Measurements from ENCODE around the gene NWD2.
"Not testable (repeated sequence)": the region's sequence is repeated elsewhere in the genome, so short reads cannot be mapped to it uniquely, and the experiment has no call there.

Gene NWD2

GRCh38 chr4:37244583-37245390 is at the start of gene NWD2:
NWD2 (plus strand) TSS chr4:37244743; CDS start chr4:37245068, 325 bp downstream.
- no peak for DNase-seq (ENCODE audit: low spot score)

GRCh38 chr4:37197899-37198298 is 46.6 kb upstream of the NWD2 start:
- no peak for DNase-seq (ENCODE audit: low spot score)

- not testable (repeated sequence) for DNase-seq (ENCODE audit: low spot score)
Observed at GRCh38 chr4:37204740-37205139, 39.8 kb upstream of the NWD2 start.

GRCh38 chr4:37216209-37216608 is 28.3 kb upstream of the NWD2 start:
- no peak for DNase-seq (ENCODE audit: low spot score)

- no peak for DNase-seq (ENCODE audit: low spot score)
Observed at GRCh38 chr4:37219242-37219641, 25.3 kb upstream of the NWD2 start.

DNA sequence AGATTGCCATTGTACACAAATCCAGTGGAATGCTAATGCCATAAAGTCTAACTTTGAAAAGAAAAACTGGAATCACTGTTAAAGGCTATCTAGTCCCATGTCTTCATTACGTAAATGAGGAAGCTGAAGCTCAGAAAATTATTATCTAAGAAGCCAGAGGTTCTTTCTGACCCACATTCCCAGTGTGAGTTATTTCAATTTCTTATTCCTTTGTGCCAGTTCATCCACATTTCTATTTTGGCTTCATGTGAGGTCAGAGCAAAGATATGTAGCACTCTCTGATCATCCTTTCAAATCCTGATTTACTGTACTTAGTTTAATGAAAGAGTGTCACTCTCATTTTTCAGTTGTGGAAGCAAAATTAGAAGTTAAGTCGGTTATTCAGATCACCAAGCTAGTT is 24.6 kb upstream of the NWD2 start:
- DNase-seq (ENCODE audit: low spot score) = no peak

GRCh38 chr4:37220685-37221084 is 23.9 kb upstream of the NWD2 start:
- DNase-seq (ENCODE audit: low spot score) = no peak

DNA sequence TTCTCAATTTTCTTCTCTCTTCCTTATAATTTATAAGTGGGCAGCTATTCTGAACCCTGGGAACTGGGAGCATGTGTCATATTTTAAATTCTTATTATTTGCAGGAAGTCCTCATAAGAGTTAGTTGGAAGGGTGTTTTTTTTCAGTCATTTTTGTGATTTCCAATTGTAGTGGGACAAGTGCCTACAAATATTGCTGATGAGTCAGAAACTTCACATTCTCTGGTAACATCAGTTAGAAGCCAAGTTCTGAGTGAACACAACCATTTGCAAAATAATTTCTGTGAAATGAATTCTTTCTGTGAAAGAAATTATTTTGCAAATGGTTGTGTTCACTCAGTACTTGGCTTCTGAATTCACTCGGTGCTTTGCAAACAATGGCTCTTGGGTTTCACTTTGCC is 20.8 kb upstream of the NWD2 start:
- DNase-seq (ENCODE audit: low spot score) = no peak

GRCh38 chr4:37224854-37225253 is 19.7 kb upstream of the NWD2 start:
- DNase-seq (ENCODE audit: low spot score) = no peak

DNA sequence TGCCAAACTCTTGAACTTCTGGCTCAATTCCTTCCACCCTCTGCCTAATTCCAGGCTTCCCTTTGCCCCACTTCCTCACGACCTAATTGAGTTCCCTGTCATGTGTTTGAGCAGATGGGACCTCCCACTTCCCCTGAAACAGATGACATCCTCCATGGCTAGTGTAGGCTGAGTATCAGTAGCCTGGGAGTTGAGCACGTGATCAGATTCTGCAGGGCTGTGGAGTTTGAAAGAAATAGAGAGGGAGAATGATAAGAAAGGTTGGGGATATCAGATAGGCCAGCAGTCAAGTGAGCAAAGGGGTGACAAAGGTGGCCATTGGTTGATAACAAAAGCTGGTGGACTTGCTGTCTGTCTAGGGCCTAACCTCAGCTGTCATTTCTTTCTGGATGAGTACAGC is 18.8 kb upstream of the NWD2 start:
- no peak for DNase-seq (ENCODE audit: low spot score)

- DNase-seq (ENCODE audit: low spot score) = no peak
Observed at GRCh38 chr4:37232315-37232714, 12.2 kb upstream of the NWD2 start.

GRCh38 chr4:37236165-37236564 is 8.4 kb upstream of the NWD2 start:
- DNase-seq (ENCODE audit: low spot score) = no peak

- no peak for DNase-seq (ENCODE audit: low spot score)
Observed at GRCh38 chr4:37241647-37242046, 2.9 kb upstream of the NWD2 start.

DNA sequence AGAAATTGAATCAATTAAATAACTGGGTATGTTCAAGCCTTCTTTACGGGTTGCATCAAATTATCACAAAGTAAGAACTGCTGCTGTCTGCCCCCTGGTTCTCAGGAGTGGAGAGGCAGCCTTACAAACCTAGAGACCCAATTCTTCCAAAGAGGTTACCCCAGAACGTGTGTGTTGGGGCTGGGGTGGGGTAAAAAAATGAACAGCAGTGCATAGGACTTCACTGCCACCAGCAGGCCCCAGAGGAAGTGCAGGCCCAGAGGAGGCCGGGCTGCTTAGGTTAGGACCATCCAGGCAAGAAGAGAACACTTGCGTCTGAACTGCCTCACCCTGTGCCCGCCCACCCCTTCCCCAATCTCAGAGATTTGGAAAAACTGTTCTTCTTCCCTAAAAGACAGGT is 1.5 kb upstream of the NWD2 start:
- DNase-seq (ENCODE audit: low spot score) = no peak

- no peak for DNase-seq (ENCODE audit: low spot score)
Observed at GRCh38 chr4:37243722-37244582, 591 bp upstream of the NWD2 start.

DNA sequence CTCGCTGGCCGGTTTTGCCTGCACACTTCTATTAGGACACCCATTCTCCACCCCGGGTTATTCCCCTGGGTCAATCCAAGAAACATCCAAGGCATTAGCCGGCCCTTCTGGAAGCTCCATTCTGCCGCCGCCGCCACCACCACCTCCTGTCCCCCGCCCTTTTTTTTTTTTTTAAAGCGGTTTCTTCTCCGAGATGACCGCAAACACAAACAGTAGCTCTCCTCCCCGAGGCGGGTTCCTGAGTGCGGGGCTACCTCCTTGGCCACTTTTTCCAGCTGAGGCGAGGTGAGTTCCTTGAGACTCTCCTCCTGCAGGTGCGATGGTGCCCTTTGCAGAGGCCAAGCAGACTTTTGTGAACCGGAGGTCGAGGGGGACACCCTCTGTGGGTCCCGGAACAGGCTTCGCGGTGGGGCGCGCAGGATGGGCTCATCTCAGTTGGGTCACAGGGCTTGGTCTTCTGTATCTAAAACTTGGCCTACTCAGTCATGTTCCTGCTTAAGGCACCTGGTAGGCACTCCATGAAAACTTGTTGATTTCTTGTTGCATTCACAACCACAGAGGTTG is 930 bp downstream of the NWD2 start:
- no peak for DNase-seq (ENCODE audit: low spot score)

GRCh38 chr4:37246891-37247290 is 2.3 kb downstream of the NWD2 start:
- DNase-seq (ENCODE audit: low spot score) = no peak

- DNase-seq (ENCODE audit: low spot score) = no peak
Observed at GRCh38 chr4:37258221-37258620, 13.7 kb downstream of the NWD2 start.

GRCh38 chr4:37268319-37268718 is 23.8 kb downstream of the NWD2 start:
- no peak for DNase-seq (ENCODE audit: low spot score)

- DNase-seq (ENCODE audit: low spot score) = no peak
Observed at GRCh38 chr4:37279121-37279520, 34.6 kb downstream of the NWD2 start.

GRCh38 chr4:37279894-37280592 is 35.5 kb downstream of the NWD2 start:
- DNase-seq (ENCODE audit: low spot score) = no peak

- DNase-seq (ENCODE audit: low spot score) = no peak
Observed at GRCh38 chr4:37299468-37299867, 54.9 kb downstream of the NWD2 start.

Data from hematopoietic multipotent progenitor cell treated with erythropoietin and hydrocortisone succinate and interleukin-3 and kit ligand, for 17 days (in vitro differentiated cells).